ENCODE measurements around the gene TMEM115. TPM values are rescaled to one million over a fixed set of nuclear protein-coding genes. Genes with fewer than 3 reads are reported as not detected.
"Not testable (repeated sequence)": the region's sequence is repeated elsewhere in the genome, so short reads cannot be mapped to it uniquely, and the experiment has no call there.

Gene TMEM115
- total RNA-seq, 1 donor from 2014 or later: 44.4 TPM

DNA sequence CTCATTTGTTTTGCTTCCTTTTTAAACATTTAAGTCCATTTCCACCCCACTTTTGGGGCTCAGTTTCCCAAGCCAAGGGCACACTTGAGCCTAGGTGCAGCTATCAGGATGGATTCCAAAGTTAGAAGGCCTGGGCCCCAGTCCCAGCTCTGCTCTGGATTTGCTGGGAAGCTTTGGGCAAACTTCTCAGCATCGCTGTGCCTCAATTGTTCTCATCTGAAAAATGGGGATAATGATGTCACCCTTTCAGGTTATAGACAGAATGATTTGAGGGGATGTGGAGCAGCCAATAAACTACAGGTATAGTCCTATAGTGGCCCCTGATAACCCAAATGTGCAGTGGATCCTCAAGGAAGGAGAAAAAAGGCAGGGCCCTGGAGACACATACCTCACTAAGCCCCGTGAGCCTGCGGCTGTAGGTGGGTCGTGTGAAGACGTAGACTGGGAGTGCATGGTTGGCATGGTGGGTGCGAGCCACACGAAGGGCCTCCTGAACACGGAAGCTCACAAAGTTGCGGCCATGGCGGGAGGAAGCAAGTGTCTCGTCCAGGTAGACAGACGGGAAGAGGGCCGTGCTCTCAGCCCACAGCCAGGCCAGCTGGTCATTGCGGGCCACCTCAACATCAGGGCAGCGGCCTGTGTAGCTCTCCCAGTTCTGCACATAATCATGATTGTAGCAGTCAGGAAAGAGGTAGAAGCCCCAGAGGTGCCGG, 40.0 kb downstream of the TMEM115 start:
- DNase-seq (ENCODE audit: low read depth in 2 of 2): peak in 1 of 2 donors; percentile 21

DNA sequence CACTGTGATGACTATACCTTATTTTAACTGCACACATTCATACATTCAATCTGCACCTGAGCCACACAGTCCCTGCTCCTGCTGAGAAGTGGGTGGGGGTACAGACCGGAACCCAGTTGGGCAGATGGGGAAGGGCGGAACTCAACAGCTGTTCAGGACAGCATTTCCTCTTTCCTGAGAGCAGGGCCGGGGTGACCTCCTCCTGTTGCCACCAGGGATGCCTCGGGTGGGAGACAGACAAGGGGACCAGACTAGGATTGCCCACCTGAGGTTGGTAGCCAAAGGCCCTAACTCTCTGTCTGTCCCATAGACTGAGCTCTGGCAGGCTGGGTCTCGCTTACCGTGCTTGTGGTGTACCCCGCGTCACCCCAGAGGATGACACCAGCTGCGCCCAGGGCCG, 40.7 kb downstream of the TMEM115 start:
- no peak for DNase-seq (ENCODE audit: low read depth in 2 of 2)

DNA sequence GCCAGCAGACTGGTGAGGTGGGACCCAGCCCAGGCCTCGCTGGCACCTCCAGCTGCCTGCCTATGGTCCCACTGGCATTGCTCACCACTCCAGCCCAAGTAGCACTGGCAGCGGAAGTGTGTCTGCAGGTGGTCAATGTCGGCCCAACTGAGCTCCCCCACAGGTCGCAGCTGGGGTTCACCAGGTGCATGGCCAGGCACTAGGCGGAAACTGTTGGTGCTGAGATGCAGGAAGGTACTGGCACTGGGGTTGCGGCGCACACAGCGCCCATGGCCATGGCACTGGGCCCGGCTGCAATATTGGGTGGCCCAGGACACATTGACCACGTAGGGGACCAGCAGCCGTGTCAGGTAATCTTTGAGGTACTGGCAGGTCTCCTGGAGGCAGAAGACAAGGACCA, 41.2 kb downstream of the TMEM115 start:
- DNase-seq (ENCODE audit: low read depth in 2 of 2): no peak

DNA sequence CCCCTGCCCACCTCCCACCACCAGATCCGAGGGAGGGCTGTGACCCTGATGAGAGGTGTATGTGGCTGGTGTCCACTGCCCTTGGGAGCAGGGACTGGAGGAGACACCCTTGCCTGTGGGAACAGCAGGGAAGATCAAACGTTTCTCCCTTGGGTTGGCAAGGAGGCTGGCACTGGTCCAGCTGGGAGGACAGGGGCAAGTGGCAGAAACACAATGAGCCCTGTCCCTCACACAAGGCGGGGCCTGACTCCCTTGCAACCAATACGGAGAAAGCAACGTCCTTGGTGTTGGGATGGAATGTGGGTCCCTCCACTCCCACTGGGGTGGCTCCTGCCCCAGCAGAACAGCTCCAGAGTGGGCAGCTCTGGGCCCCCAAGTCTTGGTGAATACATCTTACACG, 42.0 kb downstream of the TMEM115 start:
- DNase-seq (ENCODE audit: low read depth in 2 of 2): no peak

DNA sequence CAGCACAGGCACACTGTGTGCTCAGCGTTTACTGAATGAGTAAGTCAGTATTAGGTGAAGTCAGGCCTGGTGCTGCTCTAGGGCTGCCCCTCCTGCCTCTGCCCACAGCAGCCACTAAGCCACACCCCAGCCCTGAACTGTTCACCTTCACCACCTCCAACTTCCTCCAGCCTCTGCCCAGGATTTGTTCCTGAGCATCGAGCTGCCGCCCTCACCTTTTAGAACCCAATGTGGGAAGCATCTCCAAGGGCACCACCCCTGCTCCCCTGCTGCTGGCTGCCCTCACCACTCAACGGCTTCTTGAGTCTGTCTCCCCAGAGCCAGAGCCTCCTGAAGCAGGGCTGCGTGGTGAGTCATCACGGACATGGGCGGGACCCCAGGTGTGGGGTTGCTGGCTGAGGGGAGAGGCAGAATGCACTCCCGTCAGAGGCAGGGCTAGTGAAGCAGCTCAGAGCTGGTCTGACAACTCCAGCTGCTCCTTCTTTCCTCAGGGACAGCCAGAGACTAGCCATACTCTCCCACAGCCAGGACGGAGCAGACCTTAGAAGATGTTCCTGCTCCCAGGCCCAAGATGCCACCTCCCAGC, 42.6 kb downstream of the TMEM115 start:
- DNase-seq (ENCODE audit: low read depth in 2 of 2): peak in 1 of 2 donors; percentile 85

DNA sequence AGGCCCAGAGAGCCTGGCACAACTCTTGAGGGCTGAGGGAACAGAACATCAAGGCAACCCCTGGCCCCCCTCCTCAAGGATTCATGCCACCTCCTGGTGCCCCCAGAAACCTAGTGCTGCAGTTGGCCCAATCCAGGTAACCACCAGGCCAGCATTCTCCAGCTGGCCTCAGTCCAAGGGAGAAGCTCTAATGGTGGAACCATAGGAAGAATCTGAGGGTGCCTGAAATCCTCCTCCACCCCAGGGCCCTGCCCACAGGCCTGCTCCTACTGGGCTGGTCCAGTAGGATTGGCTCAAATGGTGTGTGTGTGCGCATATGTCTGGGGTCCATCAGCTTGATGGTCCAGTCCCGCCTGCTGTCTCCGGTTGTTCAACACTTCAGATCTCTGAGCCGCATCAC, 44.5 kb downstream of the TMEM115 start:
- DNase-seq (ENCODE audit: low read depth in 2 of 2): no peak

DNA sequence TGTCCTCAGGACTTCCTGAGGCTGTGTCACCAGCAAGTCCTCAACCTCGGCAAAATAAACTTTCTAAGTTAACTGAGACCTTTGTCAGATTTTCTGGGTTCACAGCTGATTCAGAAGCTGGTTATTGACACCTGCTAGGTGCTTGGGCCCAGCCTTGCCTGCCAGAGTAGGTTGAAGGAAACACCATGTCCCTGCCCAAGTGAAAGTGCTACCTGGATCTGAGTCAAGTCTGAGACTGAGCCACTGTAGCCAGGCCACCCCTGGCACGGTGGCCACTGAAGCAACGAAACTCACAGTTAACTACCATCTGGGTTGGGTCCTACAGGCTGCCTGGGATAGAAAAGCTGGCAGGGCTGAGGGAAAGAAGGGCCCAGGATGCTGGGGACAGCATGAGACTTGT, 45.0 kb downstream of the TMEM115 start:
- DNase-seq (ENCODE audit: low read depth in 2 of 2): no peak

DNA sequence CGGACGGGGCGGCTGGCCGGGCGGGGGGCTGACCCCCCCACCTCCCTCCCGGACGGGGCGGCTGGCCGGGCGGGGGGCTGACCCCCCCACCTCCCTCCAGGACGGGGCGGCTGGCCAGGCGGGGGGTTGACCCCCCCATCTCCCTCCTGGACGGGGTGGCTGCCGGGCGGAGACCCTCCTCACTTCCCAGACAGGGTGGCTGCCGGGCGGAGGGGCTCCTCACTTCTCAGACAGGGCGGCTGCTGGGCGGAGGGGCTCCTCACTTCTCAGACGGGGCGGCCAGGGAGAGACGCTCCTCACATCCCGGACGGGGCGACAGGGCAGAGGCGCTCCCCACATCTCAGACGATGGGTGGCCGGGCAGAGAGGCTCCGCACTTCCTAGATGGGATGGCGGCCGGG, 47.3 kb downstream of the TMEM115 start:
- DNase-seq (ENCODE audit: low read depth in 2 of 2): not testable (repeated sequence)

Other genes starting within 250 kb of the TMEM115 start
- 8.3 and 16.1 TPM in 2 replicates for gene SEMA3F, start 204.2 kb downstream of the TMEM115 start, total RNA-seq
- gene GNAT1, start 167.9 kb downstream of the TMEM115 start, total RNA-seq: not detected in 2 replicates
- gene SLC38A3, start 154.2 kb downstream of the TMEM115 start, total RNA-seq: under 0.01 TPM in 1 of 2 replicates, not detected in the other
- 415 and 488 TPM in 2 replicates for gene GNAI2, start 123.3 kb downstream of the TMEM115 start, total RNA-seq
- 0.44 and 0.60 TPM in 2 replicates for gene SEMA3B, start 90.4 kb downstream of the TMEM115 start, total RNA-seq
- gene LSMEM2, start 80.4 kb downstream of the TMEM115 start, total RNA-seq: not detected in 2 replicates
- 78.7 and 104 TPM in 2 replicates for gene IFRD2, start 67.1 kb downstream of the TMEM115 start, total RNA-seq
- gene HYAL3, start 60.1 kb downstream of the TMEM115 start, total RNA-seq: 12.9 and 26.2 TPM in 2 replicates
- 3.1 and 3.6 TPM in 2 replicates for gene NAA80, start 60.1 kb downstream of the TMEM115 start, total RNA-seq
- gene HYAL1, start 55.9 kb downstream of the TMEM115 start, total RNA-seq: 3.1 and 5.8 TPM in 2 replicates
- gene HYAL2, start 36.8 kb downstream of the TMEM115 start, total RNA-seq: 404 and 600 TPM in 2 replicates
- 21.4 and 22.8 TPM in 2 replicates for gene TUSC2, start 31.3 kb downstream of the TMEM115 start, total RNA-seq
- gene RASSF1, start 18.7 kb downstream of the TMEM115 start, total RNA-seq: 12.0 and 20.6 TPM in 2 replicates
- gene ZMYND10, start 13.8 kb downstream of the TMEM115 start, total RNA-seq: 0.20 and 0.22 TPM in 2 replicates
- 12.0 and 17.3 TPM in 2 replicates for gene NPRL2, start 8.7 kb downstream of the TMEM115 start, total RNA-seq
- 15.5 and 21.6 TPM in 2 replicates for gene CYB561D2, start 8.7 kb downstream of the TMEM115 start, total RNA-seq
- under 0.01 TPM in 1 of 2 replicates, not detected in the other for gene CACNA2D2, start 144.1 kb upstream of the TMEM115 start, total RNA-seq
- 0.87 and 1.4 TPM in 2 replicates for gene C3orf18, start 208.2 kb upstream of the TMEM115 start, total RNA-seq
- 2.6 and 2.8 TPM in 2 replicates for gene HEMK1, start 210.0 kb upstream of the TMEM115 start, total RNA-seq

All from lung microvascular endothelial cell (primary cell).